H1 (cell line): ENCODE results near the gene L3MBTL2. TPM values are rescaled to one million over a fixed set of nuclear protein-coding genes. Genes with fewer than 3 reads are reported as not detected.
"Not testable (repeated sequence)": the region's sequence is repeated elsewhere in the genome, so short reads cannot be mapped to it uniquely, and the experiment has no call there.

Experiments used
- CTCF ChIA-PET: fragments of 300-600 bp; sonication (Branson Sonifier 250); formaldehyde crosslinking; loops from one replicate; lab custom pipeline; 2021; ENCODE audit not compliant: partially characterized antibody; lab: Charles Lee
- POLR2A ChIA-PET: fragments of 300-600 bp; sonication (Branson Sonifier 250); formaldehyde crosslinking; loops from one replicate; lab custom pipeline; 2021; ENCODE audit warnings: inconsistent platforms; ENCODE audit not compliant: partially characterized antibody; lab: Charles Lee
- DNase-seq, 2 experiments: peaks; one replicate each; pipeline versions ENCODE4 v3.0.0 to v3.0.0-alpha.2; 2010 to 2022; ENCODE audit warnings: low spot score in 2 of 2, low read depth in 1 of 2, mixed read lengths in 1 of 2
- FAIRE-seq: peaks from 2 replicates; lab custom pipeline; 2011; peaks lifted over from hg19 to GRCh38; lab: Jason Lieb, UNC
- H2AFZ ChIP-seq: 2 replicates; pipeline ENCODE4 v1.8.1; 2012; ENCODE audit warnings: low read length, inconsistent platforms
- H2AK5ac ChIP-seq: 2 replicates; pipeline ENCODE4 v1.6.1; 2013; ENCODE audit warnings: low read depth, low read length
- H2BK120ac ChIP-seq: replicated peaks from 2 replicates; pipeline ENCODE3; 2013; ENCODE audit warnings: low read depth, low read length, inconsistent platforms
- H2BK12ac ChIP-seq: 2 replicates; pipeline ENCODE4 v1.6.1; 2013; ENCODE audit warnings: low read depth, low read length
- H2BK15ac ChIP-seq: 2 replicates; pipeline ENCODE4 v1.6.1; 2013; ENCODE audit warnings: low read length
- H2BK20ac ChIP-seq: 2 replicates; pipeline ENCODE4 v1.6.1; 2013; ENCODE audit warnings: low read length
- H2BK5ac ChIP-seq: 2 replicates; pipeline ENCODE4 v1.6.1; 2013; ENCODE audit warnings: low read depth, low read length
- H3K14ac ChIP-seq: 2 replicates; pipeline ENCODE4 v1.6.1; 2013; ENCODE audit warnings: inconsistent platforms; ENCODE audit not compliant: insufficient read length
- H3K18ac ChIP-seq: 2 replicates; pipeline ENCODE4 v1.6.1; 2013; ENCODE audit warnings: low read length; ENCODE audit errors: extremely low read depth
- H3K23ac ChIP-seq: 2 replicates; pipeline ENCODE4 v1.6.1; 2013; ENCODE audit warnings: inconsistent platforms; ENCODE audit not compliant: insufficient read length
- H3K23me2 ChIP-seq: 2 replicates; pipeline ENCODE4 v1.6.1; 2013; ENCODE audit warnings: low read depth, low read length
- H3K27ac ChIP-seq: 2 replicates; pipeline ENCODE4 v1.6.1; 2011; ENCODE audit warnings: low read depth, low read length, inconsistent platforms
- H3K27me3 ChIP-seq, 4 experiments: replicated peaks in 1 of 4; 1 replicate in 1 of 4; 2 replicates in 3 of 4; pipeline versions ENCODE4 v1.6.1 to v1.8.1; 2011 to 2013; ENCODE audit warnings: low read length in 3 of 4, mild to moderate bottlenecking in 3 of 4, inconsistent platforms in 2 of 4, mixed read lengths in 2 of 4, moderate library complexity in 1 of 4; ENCODE audit not compliant: control insufficient read depth in 3 of 4, insufficient read depth in 3 of 4; ENCODE audit errors: extremely low read depth in 1 of 4
- H3K36me3 ChIP-seq, 4 experiments: 2 replicates each; pipeline versions ENCODE4 v1.6.1 to v1.8.1; 2011 to 2013; ENCODE audit warnings: mild to moderate bottlenecking in 4 of 4, low read length in 3 of 4, moderate library complexity in 2 of 4, control low read depth in 1 of 4, inconsistent platforms in 1 of 4; ENCODE audit not compliant: insufficient read depth in 4 of 4, control insufficient read depth in 2 of 4
- H3K4ac ChIP-seq: replicated peaks from 2 replicates; pipeline ENCODE3; 2013; ENCODE audit warnings: low read length, low read depth, mixed read lengths, inconsistent platforms; ENCODE audit not compliant: insufficient read length
- H3K4me1 ChIP-seq, 4 experiments: replicated peaks in 1 of 4; 1 replicate in 1 of 4; 2 replicates in 3 of 4; pipeline versions ENCODE4 v1.6.1 to v1.8.1; 2011 to 2013; ENCODE audit warnings: low read length in 3 of 4, inconsistent platforms in 2 of 4, mixed read lengths in 1 of 4; ENCODE audit not compliant: insufficient read depth in 4 of 4, control insufficient read depth in 3 of 4
- H3K4me2 ChIP-seq, 2 experiments: 2 replicates each; pipeline versions ENCODE4 v1.6.1 to v1.8.1; 2011 to 2013; ENCODE audit warnings: low read depth in 2 of 2, low read length in 2 of 2, control low read depth in 1 of 2, inconsistent platforms in 1 of 2, mild to moderate bottlenecking in 1 of 2; ENCODE audit not compliant: insufficient read depth in 1 of 2
- H3K4me3 ChIP-seq, 4 experiments: fragments of 200-600, 300-600 bp in 1 of 4; sonication (generic), shearing (Covaris generic), sonication (Bioruptor Twin) in 1 of 4; 2 replicates each; pipeline versions ENCODE4 v1.5.1 to v1.8.1; 2011 to 2016; ENCODE audit warnings: low read length in 4 of 4, low read depth in 3 of 4, control low read depth in 2 of 4, inconsistent platforms in 2 of 4, mild to moderate bottlenecking in 2 of 4, mixed read lengths in 1 of 4, moderate library complexity in 1 of 4; ENCODE audit not compliant: insufficient read depth in 2 of 4; ENCODE audit errors: extremely low read depth in 1 of 4
- H3K56ac ChIP-seq: replicated peaks from 2 replicates; pipeline ENCODE3; 2013; ENCODE audit warnings: low read depth, mild to moderate bottlenecking, mixed read lengths, low read length, inconsistent platforms; ENCODE audit not compliant: insufficient read length
- H3K79me1 ChIP-seq: 2 replicates; pipeline ENCODE4 v1.6.1; 2013; ENCODE audit warnings: low read depth, low read length, control low read depth
- H3K79me2 ChIP-seq, 2 experiments: 2 replicates each; pipeline versions ENCODE4 v1.6.1 to v1.8.1; 2012 to 2013; ENCODE audit warnings: low read length in 2 of 2, mild to moderate bottlenecking in 2 of 2, inconsistent platforms in 1 of 2; ENCODE audit not compliant: insufficient read depth in 2 of 2, control insufficient read depth in 1 of 2
- H3K9ac ChIP-seq, 4 experiments: replicated peaks in 1 of 4; 1 replicate in 1 of 4; 2 replicates in 3 of 4; pipeline versions ENCODE4 v1.6.1 to v1.8.1; 2011 to 2013; ENCODE audit warnings: low read depth in 3 of 4, low read length in 3 of 4, control low read depth in 2 of 4, mild to moderate bottlenecking in 2 of 4, moderate library complexity in 2 of 4, inconsistent platforms in 1 of 4; ENCODE audit errors: extremely low read depth in 1 of 4
- H3K9me3 ChIP-seq, 2 experiments: 2 replicates each; pipeline versions ENCODE4 v1.6.1 to v1.8.1; 2012 to 2013; ENCODE audit warnings: mild to moderate bottlenecking in 2 of 2, moderate library complexity in 2 of 2, control low read depth in 1 of 2, inconsistent platforms in 1 of 2, low read depth in 1 of 2, low read length in 1 of 2, mixed read lengths in 1 of 2; ENCODE audit not compliant: insufficient read depth in 2 of 2
- H4K20me1 ChIP-seq, 2 experiments: replicated peaks in 1 of 2; 2 replicates each; pipeline versions ENCODE3 to v1.8.1; 2011 to 2013; ENCODE audit warnings: inconsistent platforms in 2 of 2, low read length in 2 of 2, mild to moderate bottlenecking in 1 of 2; ENCODE audit not compliant: insufficient read depth in 2 of 2, control insufficient read depth in 1 of 2
- H4K5ac ChIP-seq: 2 replicates; pipeline ENCODE4 v1.6.1; 2013; ENCODE audit warnings: low read length, low read depth, mixed read lengths, inconsistent platforms; ENCODE audit not compliant: insufficient read length
- H4K8ac ChIP-seq: 2 replicates; pipeline ENCODE4 v1.8.0; 2013; ENCODE audit warnings: mild to moderate bottlenecking, moderate library complexity, low read length, inconsistent platforms; ENCODE audit not compliant: insufficient read depth; ENCODE audit errors: extremely low read depth
- H4K91ac ChIP-seq: replicated peaks from 2 replicates; pipeline ENCODE3; 2013; ENCODE audit warnings: low read length, mixed read lengths, inconsistent platforms; ENCODE audit not compliant: insufficient read length
- POLR2AphosphoS5 ChIP-seq: IDR thresholded peaks from 2 replicates; pipeline ENCODE4 v1.6.1; 2011; ENCODE audit warnings: low read depth, low read length
- WGBS, 2 experiments: shearing (Covaris generic) in 1 of 2; methylation state at CpG; one replicate each; pipeline versions ENCODE4 v1.1.6 to v1.1.7; 2013 to 2015; ENCODE audit warnings: low lambda C conversion rate in 2 of 2, mixed read lengths in 2 of 2, inconsistent platforms in 1 of 2, low coverage in 1 of 2, missing lambda C conversion rate in 1 of 2; ENCODE audit not compliant: insufficient replicate concordance in 2 of 2, insufficient coverage in 1 of 2, insufficient read length in 1 of 2; ENCODE audit errors: extremely low coverage in 1 of 2, missing lambda C conversion rate in 1 of 2; 5-methylcytosine and 5-hydroxymethylcytosine counted together
- polyA plus RNA-seq, 7 experiments: library from polyadenylated mRNA; depleted of rRNA in 3 of 7; stranded (reverse) in 5 of 7; unstranded in 2 of 7; fragments of >200 nt in 5 of 7; fragments of 200-250 nt in 2 of 7; gene quantifications; 1 replicate in 5 of 7; 2 replicates in 1 of 7; 4 replicates in 1 of 7; pipeline versions ENCODE4 v1.2.1 to v1.2.3, GENCODE V29; 2011 to 2013; ENCODE audit warnings: missing spikeins in 2 of 7, mixed read lengths in 2 of 7
- total RNA-seq: library from RNA; stranded (reverse); fragmentation: NEBNext Ultra II Directional; extraction: Animal tissue kit (Norgen Biotek cat#: 25700); gene quantifications from 2 replicates; pipeline ENCODE4 v1.2.1, GENCODE V29; 2021

Gene L3MBTL2
- total and polyA plus RNA-seq, 2 of the 8 experiments (the other 6 are each of a cell fraction or from before 2014, with no cell fraction given), result 23.9 to 24.9 TPM

GRCh38 chr22:41180362-41180761, 24.8 kb upstream of the L3MBTL2 start:
- not testable (repeated sequence) for H3K4me2 ChIP-seq, H3K56ac ChIP-seq, H3K4me3 ChIP-seq, H3K79me1 ChIP-seq, H4K5ac ChIP-seq, H3K9ac ChIP-seq, H3K18ac ChIP-seq, H4K91ac ChIP-seq, H3K27me3 ChIP-seq, H2AFZ ChIP-seq, H3K9me3 ChIP-seq, H3K23me2 ChIP-seq, H2BK12ac ChIP-seq, H2BK20ac ChIP-seq, H3K23ac ChIP-seq, H4K8ac ChIP-seq, H2BK120ac ChIP-seq, DNase-seq, H4K20me1 ChIP-seq, H3K4me1 ChIP-seq, H3K27ac ChIP-seq, FAIRE-seq, H2BK15ac ChIP-seq, H2BK5ac ChIP-seq, H3K4ac ChIP-seq, H3K79me2 ChIP-seq, H3K14ac ChIP-seq, H2AK5ac ChIP-seq
- H3K36me3 ChIP-seq, result peaks cover 27 to 50% (median 33%) of the 10 kb centered on the region in 4 experiments
- ChIA-PET POLR2A (interaction anchor here (0.7 to 3.0 kb wide), 6 partner anchors 11 to 1794 kb away, joined by 3 to 30 read pairs (median 6); partner anchors contain the start of gene CHADL), CTCF (interaction anchor here (0.7 to 3.0 kb wide), 7 partner anchors 8 to 501 kb away, joined by 3 to 17 read pairs (median 5); no protein-coding TSS in a partner anchor)
- 88% methylated on average over 6 of the region's 6 CpGs; no CpG with 5 or more reads in 1 of the 2 experiments for WGBS, 2 experiments
- TF ChIP-seq POLR2AphosphoS5, result peak; percentile 58
